Activated naive CD8-positive, alpha-beta T cell treated with anti-CD3 and anti-CD28 coated beads, Interleukin-2, amount 50 U/mL, for 24 hours (primary cell): ENCODE data around the gene ADORA2A.

Source experiments
- ATAC-seq: fragments of 150-1000 bp; cut with Tn5 transposase; one replicate; pipeline ENCODE4 v1.10.0; 2021
- DNase-seq: peaks from one replicate; pipeline ENCODE4 v3.0.0; 2021
- H3K27ac Mint-ChIP-seq: one replicate; pipeline ENCODE4 v1.8.0; 2021; ENCODE audit warnings: mild to moderate bottlenecking, mixed read lengths
- H3K27me3 Mint-ChIP-seq: one replicate; pipeline ENCODE4 v1.8.0; 2021; ENCODE audit warnings: mixed read lengths
- H3K36me3 Mint-ChIP-seq: one replicate; pipeline ENCODE4 v1.8.0; 2021; ENCODE audit warnings: low read depth, mixed read lengths
- H3K4me1 Mint-ChIP-seq: one replicate; pipeline ENCODE4 v1.8.0; 2021; ENCODE audit warnings: mixed read lengths
- H3K4me3 Mint-ChIP-seq: one replicate; pipeline ENCODE4 v1.8.0; 2021; ENCODE audit warnings: mild to moderate bottlenecking, moderate library complexity, mixed read lengths
- H3K9me3 Mint-ChIP-seq: one replicate; pipeline ENCODE4 v1.8.0; 2021; ENCODE audit warnings: mixed read lengths

Gene ADORA2A

GRCh38 chr22:24398409-24398808 is 29.0 kb upstream of the ADORA2A start:
- ATAC-seq (no peak), DNase-seq (no peak)
- Mint-ChIP-seq H3K4me3 (no peak overlapping the region), H3K4me1 (peaks cover 38% of the 10 kb centered on the region), H3K27me3 (no peaks in the 10 kb centered on the region), H3K36me3 (peaks cover 22% of the 10 kb centered on the region), H3K27ac (peak overlapping the region; percentile 27), H3K9me3 (no peaks in the 10 kb centered on the region)

DNA sequence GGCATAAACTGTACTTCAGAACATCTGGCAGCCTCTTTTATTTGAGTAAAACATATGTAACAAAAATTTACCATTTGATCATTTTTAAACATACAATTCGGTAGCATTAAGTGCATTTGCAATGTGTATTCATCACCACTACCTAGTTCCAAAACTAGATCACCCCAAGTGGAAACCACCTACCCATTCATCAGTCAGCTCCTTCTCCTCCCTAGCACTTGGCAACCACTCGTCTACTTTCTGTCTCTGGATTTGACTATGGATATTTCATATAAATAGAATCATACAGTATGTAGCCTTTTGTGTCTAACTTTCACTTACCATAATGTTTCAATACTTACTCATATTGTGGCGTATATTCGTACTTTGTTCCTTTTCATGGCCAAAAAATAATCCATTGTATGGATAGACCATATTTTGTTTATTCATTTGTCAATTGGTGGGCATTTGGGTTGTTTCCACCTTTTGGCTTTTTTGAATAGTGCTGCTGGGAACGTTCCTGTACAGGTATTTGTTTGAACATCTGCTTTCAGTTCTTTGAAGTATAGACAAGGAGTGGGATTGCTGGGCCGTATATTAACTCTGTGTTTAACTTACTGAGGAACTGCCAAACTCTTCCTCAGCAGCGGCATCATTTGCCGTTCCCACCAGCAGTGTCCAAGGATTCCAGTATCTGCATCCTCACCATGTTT is 27.2 kb upstream of the ADORA2A start:
- peaks cover 33% of the 10 kb centered on the region for H3K36me3 Mint-ChIP-seq
- ATAC-seq: peak; percentile 20
- peak overlapping the region; percentile 35 for H3K27ac Mint-ChIP-seq
- H3K9me3 Mint-ChIP-seq: no peaks in the 10 kb centered on the region
- no peak for DNase-seq
- peak overlapping the region; percentile 5 for H3K4me3 Mint-ChIP-seq
- no peaks in the 10 kb centered on the region for H3K27me3 Mint-ChIP-seq
- H3K4me1 Mint-ChIP-seq: peaks cover 39% of the 10 kb centered on the region

- H3K4me3 Mint-ChIP-seq: peak overlapping the region; percentile 35
- H3K27ac Mint-ChIP-seq: peak overlapping the region; percentile 35
- H3K4me1 Mint-ChIP-seq: peaks cover 43% of the 10 kb centered on the region
- H3K36me3 Mint-ChIP-seq: peaks cover 28% of the 10 kb centered on the region
- no peak for DNase-seq
- no peaks in the 10 kb centered on the region for H3K27me3 Mint-ChIP-seq
- no peak for ATAC-seq
- no peaks in the 10 kb centered on the region for H3K9me3 Mint-ChIP-seq
These were observed 26.4 kb upstream of the ADORA2A start for GRCh38 chr22:24400726-24401596.

DNA sequence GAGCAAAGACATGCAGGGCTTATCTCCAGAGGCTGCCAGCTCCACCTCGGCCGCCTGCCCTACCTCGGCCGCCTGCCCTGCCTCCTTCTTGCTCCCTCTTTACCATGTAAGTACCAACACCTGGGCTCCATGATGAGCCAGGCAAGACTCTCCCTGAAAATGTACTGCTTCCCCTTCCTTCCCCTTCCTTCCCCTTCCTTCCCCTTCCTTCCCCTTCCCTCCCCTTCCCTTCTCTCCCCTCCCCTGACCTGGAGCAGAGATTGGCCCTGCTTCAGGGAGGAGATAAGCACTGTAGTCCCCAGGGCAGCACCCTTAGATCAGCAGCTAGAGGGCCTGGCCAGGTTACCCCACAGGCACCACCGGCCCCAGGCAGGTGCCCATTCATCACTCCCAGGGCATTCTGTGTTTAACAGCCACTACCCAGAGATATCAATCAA is 25.4 kb upstream of the ADORA2A start:
- peaks cover 23% of the 10 kb centered on the region for H3K36me3 Mint-ChIP-seq
- DNase-seq (no peak), ATAC-seq (peak; percentile 20)
- H3K4me1 Mint-ChIP-seq: peaks cover 50% of the 10 kb centered on the region
- H3K27ac Mint-ChIP-seq: peak overlapping the region; percentile 76
- H3K4me3 Mint-ChIP-seq: peak overlapping the region; percentile 8
- no peaks in the 10 kb centered on the region for H3K9me3 Mint-ChIP-seq
- no peaks in the 10 kb centered on the region for H3K27me3 Mint-ChIP-seq

- H3K4me1 Mint-ChIP-seq: peaks cover 57% of the 10 kb centered on the region
- peak overlapping the region; percentile 8 for H3K4me3 Mint-ChIP-seq
- peak overlapping the region; percentile 76 for H3K27ac Mint-ChIP-seq
- ATAC-seq: peak; percentile 73
- H3K9me3 Mint-ChIP-seq: no peaks in the 10 kb centered on the region
- no peak for DNase-seq
- H3K27me3 Mint-ChIP-seq: no peaks in the 10 kb centered on the region
- peaks cover 23% of the 10 kb centered on the region for H3K36me3 Mint-ChIP-seq
These were observed 24.8 kb upstream of the ADORA2A start for GRCh38 chr22:24402460-24403192.

DNA sequence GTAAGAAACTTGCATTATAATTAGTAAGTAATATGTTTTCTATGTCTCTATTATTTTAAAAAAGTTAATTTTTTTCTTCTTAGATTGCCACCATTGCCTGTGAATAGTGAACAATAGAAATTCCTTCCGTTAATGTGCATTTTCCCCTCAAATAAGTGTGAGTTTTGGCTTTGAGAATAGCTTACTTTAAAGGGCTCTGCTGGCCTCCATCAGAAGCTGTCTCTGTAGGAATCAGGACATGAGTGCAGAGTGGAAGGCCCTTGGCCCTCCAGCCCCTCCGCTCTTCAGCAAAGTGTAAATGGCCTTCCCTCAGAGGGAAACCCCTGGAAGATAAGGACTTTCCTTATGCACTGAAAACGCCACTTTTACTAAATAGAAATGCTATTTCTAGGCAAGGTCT is 24.1 kb upstream of the ADORA2A start:
- peak overlapping the region; percentile 56 for H3K27ac Mint-ChIP-seq
- H3K36me3 Mint-ChIP-seq: peaks cover 25% of the 10 kb centered on the region
- no peak for ATAC-seq
- DNase-seq: no peak
- H3K27me3 Mint-ChIP-seq: no peaks in the 10 kb centered on the region
- no peak overlapping the region for H3K4me3 Mint-ChIP-seq
- peaks cover 60% of the 10 kb centered on the region for H3K4me1 Mint-ChIP-seq
- no peaks in the 10 kb centered on the region for H3K9me3 Mint-ChIP-seq

- DNase-seq (no peak), ATAC-seq (no peak)
- Mint-ChIP-seq H3K27ac (no peak overlapping the region), H3K4me3 (no peak overlapping the region), H3K27me3 (no peaks in the 10 kb centered on the region), H3K4me1 (peaks cover 69% of the 10 kb centered on the region), H3K36me3 (peaks cover 22% of the 10 kb centered on the region), H3K9me3 (no peaks in the 10 kb centered on the region)
These were observed 22.7 kb upstream of the ADORA2A start for GRCh38 chr22:24404561-24405275.

- no peak overlapping the region for H3K27ac Mint-ChIP-seq
- no peaks in the 10 kb centered on the region for H3K9me3 Mint-ChIP-seq
- DNase-seq (no peak), ATAC-seq (no peak)
- H3K4me1 Mint-ChIP-seq: peaks cover 70% of the 10 kb centered on the region
- H3K4me3 Mint-ChIP-seq: no peak overlapping the region
- peaks cover 21% of the 10 kb centered on the region for H3K36me3 Mint-ChIP-seq
- H3K27me3 Mint-ChIP-seq: no peaks in the 10 kb centered on the region
These were observed 21.6 kb upstream of the ADORA2A start for GRCh38 chr22:24405631-24406321.

GRCh38 chr22:24406322-24407277 is 20.8 kb upstream of the ADORA2A start:
- no peak for DNase-seq
- Mint-ChIP-seq H3K4me3 (no peak overlapping the region), H3K27ac (peak overlapping the region; percentile 59), H3K36me3 (peaks cover 20% of the 10 kb centered on the region), H3K9me3 (no peaks in the 10 kb centered on the region), H3K4me1 (peaks cover 62% of the 10 kb centered on the region), H3K27me3 (no peaks in the 10 kb centered on the region)
- no peak for ATAC-seq

DNA sequence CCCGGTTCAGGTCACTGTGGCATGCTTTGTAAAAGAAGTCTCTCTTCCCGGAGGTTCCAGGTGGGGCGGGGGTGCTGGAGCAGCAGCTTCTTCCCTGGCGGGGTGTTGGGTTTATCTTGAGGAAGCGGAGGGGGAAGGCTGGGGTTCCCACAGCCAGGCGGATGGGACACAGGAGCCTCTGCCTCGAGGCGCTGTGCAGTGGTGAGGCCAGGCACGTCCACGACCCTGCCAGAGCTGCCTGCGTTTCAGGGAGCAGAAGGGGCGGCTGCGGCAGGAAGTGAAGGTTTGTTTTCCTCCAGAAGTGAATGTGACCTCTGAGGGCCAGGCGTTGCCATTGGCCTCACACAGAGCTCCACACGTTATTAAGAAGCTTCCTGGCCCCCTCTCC is 20.1 kb upstream of the ADORA2A start:
- ATAC-seq (no peak), DNase-seq (no peak)
- Mint-ChIP-seq H3K27ac (peak overlapping the region; percentile 59), H3K36me3 (peaks cover 19% of the 10 kb centered on the region), H3K27me3 (no peaks in the 10 kb centered on the region), H3K4me3 (no peak overlapping the region), H3K9me3 (no peaks in the 10 kb centered on the region), H3K4me1 (peaks cover 56% of the 10 kb centered on the region)

- no peak overlapping the region for H3K27ac Mint-ChIP-seq
- H3K9me3 Mint-ChIP-seq: no peaks in the 10 kb centered on the region
- no peak overlapping the region for H3K4me3 Mint-ChIP-seq
- H3K27me3 Mint-ChIP-seq: no peaks in the 10 kb centered on the region
- ATAC-seq (no peak), DNase-seq (no peak)
- peaks cover 50% of the 10 kb centered on the region for H3K4me1 Mint-ChIP-seq
- peaks cover 17% of the 10 kb centered on the region for H3K36me3 Mint-ChIP-seq
These were observed 19.5 kb upstream of the ADORA2A start for GRCh38 chr22:24407884-24408283.

- peaks cover 17% of the 10 kb centered on the region for H3K36me3 Mint-ChIP-seq
- H3K27me3 Mint-ChIP-seq: no peaks in the 10 kb centered on the region
- ATAC-seq (no peak), DNase-seq (no peak)
- peaks cover 45% of the 10 kb centered on the region for H3K4me1 Mint-ChIP-seq
- H3K27ac Mint-ChIP-seq: no peak overlapping the region
- H3K9me3 Mint-ChIP-seq: no peaks in the 10 kb centered on the region
- H3K4me3 Mint-ChIP-seq: no peak overlapping the region
These were observed 18.8 kb upstream of the ADORA2A start for GRCh38 chr22:24408630-24409029.

- peaks cover 8% of the 10 kb centered on the region for H3K36me3 Mint-ChIP-seq
- H3K9me3 Mint-ChIP-seq: no peaks in the 10 kb centered on the region
- no peaks in the 10 kb centered on the region for H3K27me3 Mint-ChIP-seq
- H3K4me3 Mint-ChIP-seq: no peak overlapping the region
- H3K27ac Mint-ChIP-seq: no peak overlapping the region
- no peak for DNase-seq
- peak; percentile 5 for ATAC-seq
- peaks cover 45% of the 10 kb centered on the region for H3K4me1 Mint-ChIP-seq
These were observed 17.7 kb upstream of the ADORA2A start for GRCh38 chr22:24409707-24410106.
